Stomach (tissue), 19 donors: ENCODE measurements around the gene CCDC149. TPM values are rescaled to one million over a fixed set of nuclear protein-coding genes. Genes with fewer than 3 reads are reported as not detected.

Source experiments
- DNase-seq, 2 donors: peaks; one replicate each; pipeline versions ENCODE4 v3.0.0 to v3.0.0-alpha.2; 2013 to 2019
- H3K27ac ChIP-seq, 5 donors: fragments of 200-600 bp in 4 of 5; sonication (generic) in 4 of 5; one replicate each; pipeline ENCODE4 v1.5.1; 2013 to 2019; ENCODE audit warnings: mild to moderate bottlenecking in 1 of 5, moderate library complexity in 1 of 5
- H3K27me3 ChIP-seq, 3 donors: fragments of 200-600 bp; sonication (generic); one replicate each; pipeline ENCODE4 v1.5.1; 2017 to 2019; ENCODE audit warnings: mixed run types in 1 of 3
- H3K36me3 ChIP-seq, 4 donors: fragments of 200-600 bp; sonication (generic); 1 replicate in 3 of 4; 2 replicates in 1 of 4; pipeline ENCODE4 v1.5.1; 2016 to 2019
- H3K4me1 ChIP-seq, 4 donors: fragments of 200-600 bp; sonication (generic); one replicate each; pipeline ENCODE4 v1.5.1; 2016 to 2019
- H3K4me3 ChIP-seq, 4 donors: fragments of 200-600 bp; sonication (generic) in 3 of 4; one replicate each; pipeline ENCODE4 v1.5.1; 2016 to 2019; ENCODE audit warnings: mild to moderate bottlenecking in 1 of 4
- H3K9me3 ChIP-seq, 4 donors: fragments of 200-600 bp; sonication (generic); one replicate each; pipeline ENCODE4 v1.5.1; 2016 to 2019
- EP300 ChIP-seq: sonication (generic); formaldehyde crosslinking; IDR thresholded peaks from one replicate; pipeline ENCODE4 v1.6.1; 2017; ENCODE audit warnings: antibody characterized with exemption
- POLR2A ChIP-seq, 4 donors: fragments of 450-650 bp; IDR thresholded peaks; one replicate each; pipeline ENCODE4 v1.6.1; 2016; ENCODE audit warnings: antibody characterized with exemption in 4 of 4, control low read depth in 2 of 4, mild to moderate bottlenecking in 1 of 4, moderate library complexity in 1 of 4
- POLR2AphosphoS5 ChIP-seq, 3 donors: sonication (generic); formaldehyde crosslinking; IDR thresholded peaks; one replicate each; pipeline ENCODE4 v1.6.1; 2016; ENCODE audit warnings: antibody characterized with exemption in 3 of 3
- WGBS, 5 donors: extraction: QIAGEN DNeasy Blood & Tissue Kit in 3 of 5; methylation state at CpG; one replicate each; pipeline versions ENCODE4 v1.1.5 to v1.1.7; 2013 to 2018; 5-methylcytosine and 5-hydroxymethylcytosine counted together
- intact Hi-C: fragments of 100-400 bp; cut with DNase I; formaldehyde crosslinking; loops from one replicate; pipeline ENCODE4 v1.15.1; 2023; ENCODE audit warnings: low total_unique reads
- long read RNA-seq, 10 donors: transcript quantifications; one replicate each; lab custom pipeline, GENCODE V29; 2026
- polyA plus RNA-seq, 3 donors: library from polyadenylated mRNA; stranded (reverse); fragments of 200-250 nt; gene quantifications; one replicate each; pipeline ENCODE4 v1.2.3, GENCODE V29; 2013
- total RNA-seq, 5 donors: library from RNA; depleted of rRNA; stranded (reverse); fragments of >200 nt; gene quantifications; one replicate each; pipeline versions ENCODE4 v1.1.0 to v1.2.3, GENCODE V29; 2014 to 2016
- TF ChIP-seq, protein P1 (sequence below), 7 experiments: fragments of 450-650 bp in 4 of 7; fragments of 200-600 bp in 3 of 7; sonication (generic) in 3 of 7; IDR thresholded peaks; one replicate each; pipeline ENCODE4 v1.5.1; 2016 to 2019; ENCODE audit warnings: antibody characterized with exemption in 7 of 7, control low read depth in 2 of 7, mild to moderate bottlenecking in 1 of 7
- donor health status: healthy with polysubstance abuse.
- donor health status: Bipolar disorder and iron deficiency.
- donor health status: healthy.

Gene CCDC149
- total RNA-seq (10 to 100 TPM; 11.6 to 70.6 (median 22.9) TPM), polyA plus RNA-seq (10 to 100 TPM in 2 of 3 donors, 1 to 10 TPM in 1; 7.0 to 15.4 (median 13.9) TPM)
- long read RNA-seq, donor 1, partial matches to known transcripts: 0 of 2 reads
- long read RNA-seq, donor 1, other reads (novel, unspliced or antisense): 0 of 2 reads
- long read RNA-seq, donor 2, partial matches to known transcripts: 0 of 3 reads
- long read RNA-seq, donor 2, other reads (novel, unspliced or antisense): 0 of 3 reads
- long read RNA-seq, donor 3: 0 reads
- long read RNA-seq, donor 4: 0 reads
- long read RNA-seq, donor 5, partial matches to known transcripts: 0 of 2 reads
- long read RNA-seq, donor 5, other reads (novel, unspliced or antisense): 0 of 2 reads
- long read RNA-seq, donor 6: 0 reads
- long read RNA-seq, donor 7, partial matches to known transcripts: 0 of 1 reads
- long read RNA-seq, donor 7, other reads (novel, unspliced or antisense): 0 of 1 reads
- long read RNA-seq, donor 8, partial matches to known transcripts: 5 of 6 reads
- long read RNA-seq, donor 8, other reads (novel, unspliced or antisense): 0 of 6 reads
- long read RNA-seq, donor 9, partial matches to known transcripts: 0 of 1 reads
- long read RNA-seq, donor 9, other reads (novel, unspliced or antisense): 0 of 1 reads
- long read RNA-seq, donor 10: 0 reads

GRCh38 chr4:24912252-24913118 is at the start of gene CCDC149:
Gene CCDC149, minus strand, starts transcription at chr4:24913042. Its CDS starts 178 bp downstream, at chr4:24912864.
- WGBS, 5 donors: 3 to 12% (median 5%) methylated on average over 29 to 91 of the region's 92 CpGs
- Histone ChIP-seq H3K4me1 (peaks cover 5 to 21% (median 12%) of the 10 kb centered on the region in 4 donors), H3K27ac (peak within 1 kb of the TSS; percentile 82 to 98 (median 89)), H3K4me3 (peak within 1 kb of the TSS; percentile 56 to 73 (median 64)), H3K9me3 (peaks cover 0 to 11% (median 9%) of the 10 kb centered on the region in 4 donors), H3K27me3 (no peaks in the 10 kb centered on the region), H3K36me3 (peaks cover 0 to 33% (median 31%) of the 10 kb centered on the region in 4 donors)
- intact Hi-C loops: no loop called here
- peak; percentile 89 to 93 for DNase-seq
- TF ChIP-seq EP300 (no peak), POLR2AphosphoS5 (IDR thresholded peaks at IDR 0.05) (peak; percentile 40 to 84 (median 83)), POLR2A (IDR thresholded peaks at IDR 0.05) (peak in 2 of 4 donors; percentile 54 to 72)
- TF ChIP-seq, protein P1, sequence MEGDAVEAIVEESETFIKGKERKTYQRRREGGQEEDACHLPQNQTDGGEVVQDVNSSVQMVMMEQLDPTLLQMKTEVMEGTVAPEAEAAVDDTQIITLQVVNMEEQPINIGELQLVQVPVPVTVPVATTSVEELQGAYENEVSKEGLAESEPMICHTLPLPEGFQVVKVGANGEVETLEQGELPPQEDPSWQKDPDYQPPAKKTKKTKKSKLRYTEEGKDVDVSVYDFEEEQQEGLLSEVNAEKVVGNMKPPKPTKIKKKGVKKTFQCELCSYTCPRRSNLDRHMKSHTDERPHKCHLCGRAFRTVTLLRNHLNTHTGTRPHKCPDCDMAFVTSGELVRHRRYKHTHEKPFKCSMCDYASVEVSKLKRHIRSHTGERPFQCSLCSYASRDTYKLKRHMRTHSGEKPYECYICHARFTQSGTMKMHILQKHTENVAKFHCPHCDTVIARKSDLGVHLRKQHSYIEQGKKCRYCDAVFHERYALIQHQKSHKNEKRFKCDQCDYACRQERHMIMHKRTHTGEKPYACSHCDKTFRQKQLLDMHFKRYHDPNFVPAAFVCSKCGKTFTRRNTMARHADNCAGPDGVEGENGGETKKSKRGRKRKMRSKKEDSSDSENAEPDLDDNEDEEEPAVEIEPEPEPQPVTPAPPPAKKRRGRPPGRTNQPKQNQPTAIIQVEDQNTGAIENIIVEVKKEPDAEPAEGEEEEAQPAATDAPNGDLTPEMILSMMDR (IDR thresholded peaks at IDR 0.05): no peak

DNA sequence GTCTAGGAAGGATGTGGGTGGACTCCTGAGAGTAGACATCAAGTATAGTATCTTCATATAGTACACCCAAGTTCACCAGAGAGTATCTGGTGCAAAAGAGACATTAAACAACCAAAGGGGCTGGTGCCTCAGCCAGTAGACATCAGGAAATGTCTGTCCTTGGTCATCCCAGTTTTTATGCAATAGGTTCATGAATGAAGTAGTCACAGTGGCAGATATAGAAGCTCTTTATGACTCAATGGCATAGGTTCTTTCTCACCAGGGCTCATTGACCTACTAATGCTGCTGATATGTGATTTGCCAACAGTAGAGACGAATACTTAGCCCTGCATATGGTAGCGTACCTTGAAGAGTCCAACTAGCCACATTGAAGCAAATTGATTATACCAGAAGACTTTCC is 45.0 kb upstream of the CCDC149 start:
- H3K27ac ChIP-seq: no peak overlapping the region
- TF ChIP-seq EP300: no peak
- TF ChIP-seq, protein P1 (IDR thresholded peaks at IDR 0.05): no peak
- TF ChIP-seq POLR2A (IDR thresholded peaks at IDR 0.05): no peak
- no peak for TF ChIP-seq POLR2AphosphoS5 (IDR thresholded peaks at IDR 0.05)
- no peaks in the 10 kb centered on the region for H3K4me1 ChIP-seq
- no peaks in the 10 kb centered on the region for H3K36me3 ChIP-seq
- 63 to 87% (median 85%) methylated on average over 2 of the region's 2 CpGs for WGBS, 5 donors
- peaks cover 0 to 11% (median 6%) of the 10 kb centered on the region in 4 donors for H3K9me3 ChIP-seq
- DNase-seq: no peak
- intact Hi-C loops: no loop called here
- H3K4me3 ChIP-seq: no peak overlapping the region
- no peaks in the 10 kb centered on the region for H3K27me3 ChIP-seq

DNA sequence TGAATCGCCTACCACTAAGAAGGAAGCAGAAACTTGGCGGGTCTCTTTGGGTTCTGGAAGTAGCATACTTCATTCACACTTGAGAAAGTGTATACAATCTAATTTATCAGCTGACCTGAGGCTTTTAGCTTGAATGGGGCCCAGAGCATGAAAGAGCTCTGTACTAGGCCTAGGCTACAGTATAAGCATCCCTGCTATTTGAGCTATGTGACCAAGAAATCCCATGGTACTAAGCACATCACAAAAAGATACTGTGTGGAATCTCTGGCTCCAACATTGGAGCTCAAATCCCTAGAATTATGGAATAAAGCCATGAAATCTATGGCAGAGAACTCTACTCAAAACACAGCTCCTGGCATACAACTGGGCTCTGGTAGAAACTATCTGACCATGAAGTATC is 43.9 kb upstream of the CCDC149 start:
- WGBS, 5 donors: 85 to 95% (median 93%) methylated on average over 2 of the region's 2 CpGs
- no peak for DNase-seq

More for the DNA sequence above, 43.9 kb upstream of the CCDC149 start:
- Histone ChIP-seq H3K9me3 (peaks cover 0 to 11% (median 6%) of the 10 kb centered on the region in 4 donors), H3K36me3 (no peaks in the 10 kb centered on the region), H3K27ac (no peak overlapping the region), H3K27me3 (no peaks in the 10 kb centered on the region), H3K4me1 (no peaks in the 10 kb centered on the region), H3K4me3 (no peak overlapping the region)
- intact Hi-C loops: no loop called here
- TF ChIP-seq POLR2AphosphoS5 (IDR thresholded peaks at IDR 0.05) (no peak), EP300 (no peak), POLR2A (IDR thresholded peaks at IDR 0.05) (no peak)
- TF ChIP-seq, protein P1 (IDR thresholded peaks at IDR 0.05): no peak
